ENCODE data around the gene GDPD5. TPM values are rescaled to one million over a fixed set of nuclear protein-coding genes. Genes with fewer than 3 reads are reported as not detected.

GDPD5 gene
- total RNA-seq, 4 donors from 2014 or later: 5.1 to 9.3 (median 8.4) TPM

GRCh38 chr11:75462117-75462653, 63.6 kb downstream of the GDPD5 start:
- H3K36me3 ChIP-seq: no peaks in the 10 kb centered on the region
- no peak for DNase-seq (ENCODE audit: extremely low spot score)
- no peaks in the 10 kb centered on the region for H3K27me3 ChIP-seq
- intact Hi-C loops (cut with DNase I): no loop called here
- H3K9me3 ChIP-seq: no peaks in the 10 kb centered on the region
- H3K4me1 ChIP-seq: no peaks in the 10 kb centered on the region
- TF ChIP-seq EP300 (IDR thresholded peaks at IDR 0.05) (no peak), CTCF (IDR thresholded peaks at IDR 0.05) (no peak), POLR2A (IDR thresholded peaks at IDR 0.05; ENCODE audit: low read depth) (no peak), POLR2AphosphoS5 (IDR thresholded peaks at IDR 0.05) (no peak)
- H3K4me3 ChIP-seq: no peak overlapping the region
- no peak overlapping the region for H3K27ac ChIP-seq (replicated peaks in 1 of 4)
- 80% methylated on average over 4 of the region's 5 CpGs for WGBS

- H3K9me3 ChIP-seq: no peaks in the 10 kb centered on the region
- no peak overlapping the region for H3K4me3 ChIP-seq
- WGBS: 81% methylated on average over 5 of the region's 6 CpGs
- intact Hi-C loops (cut with DNase I): no loop called here
- no peak overlapping the region for H3K27ac ChIP-seq (replicated peaks in 1 of 4)
- no peaks in the 10 kb centered on the region for H3K27me3 ChIP-seq
- no peaks in the 10 kb centered on the region for H3K36me3 ChIP-seq
- no peak for DNase-seq (ENCODE audit: extremely low spot score)
- H3K4me1 ChIP-seq: no peaks in the 10 kb centered on the region
- TF ChIP-seq POLR2AphosphoS5 (IDR thresholded peaks at IDR 0.05): no peak
- no peak for TF ChIP-seq POLR2A (IDR thresholded peaks at IDR 0.05; ENCODE audit: low read depth)
- TF ChIP-seq EP300 (IDR thresholded peaks at IDR 0.05): no peak
- no peak for TF ChIP-seq CTCF (IDR thresholded peaks at IDR 0.05)
Measured at GRCh38 chr11:75461151-75461550, 64.6 kb downstream of the GDPD5 start.

- Histone ChIP-seq H3K9me3 (no peaks in the 10 kb centered on the region), H3K4me1 (peaks cover 0 to 6% (median 0%) of the 10 kb centered on the region in 4 donors), H3K4me3 (no peak overlapping the region), H3K27me3 (peaks cover 0 to 11% (median 0%) of the 10 kb centered on the region in 4 donors), H3K36me3 (no peaks in the 10 kb centered on the region), H3K27ac (replicated peaks in 1 of 4) (no peak overlapping the region)
- WGBS: 81% methylated on average over 7 of the region's 14 CpGs
- DNase-seq (ENCODE audit: extremely low spot score): no peak
- intact Hi-C loops (cut with DNase I): no loop called here
- no peak for TF ChIP-seq CTCF (IDR thresholded peaks at IDR 0.05)
- TF ChIP-seq POLR2AphosphoS5 (IDR thresholded peaks at IDR 0.05): no peak
- no peak for TF ChIP-seq EP300 (IDR thresholded peaks at IDR 0.05)
Measured at GRCh38 chr11:75456596-75457183, 69.1 kb downstream of the GDPD5 start.

GRCh38 chr11:75454987-75455386, 70.8 kb downstream of the GDPD5 start:
- H3K36me3 ChIP-seq: no peaks in the 10 kb centered on the region
- no peak for DNase-seq (ENCODE audit: extremely low spot score)
- no peaks in the 10 kb centered on the region for H3K9me3 ChIP-seq
- no peak overlapping the region for H3K27ac ChIP-seq (replicated peaks in 1 of 4)
- H3K4me3 ChIP-seq: no peak overlapping the region
- intact Hi-C loops (cut with DNase I): no loop called here
- peaks cover 0 to 6% (median 0%) of the 10 kb centered on the region in 4 donors for H3K4me1 ChIP-seq
- peaks cover 0 to 19% (median 0%) of the 10 kb centered on the region in 4 donors for H3K27me3 ChIP-seq
- no peak for TF ChIP-seq POLR2AphosphoS5 (IDR thresholded peaks at IDR 0.05)
- TF ChIP-seq CTCF (IDR thresholded peaks at IDR 0.05): no peak
- TF ChIP-seq POLR2A (IDR thresholded peaks at IDR 0.05; ENCODE audit: low read depth): no peak
- TF ChIP-seq EP300 (IDR thresholded peaks at IDR 0.05): no peak
- 88% methylated on average over 5 of the region's 5 CpGs for WGBS
